ENCODE data around the gene FSTL4.

- TF ChIP-seq CTCF (optimal IDR thresholded peaks at IDR 0.05 in 1 of 3, IDR thresholded peaks at IDR 0.05 in 1 of 3, conservative IDR thresholded peaks at IDR 0.05 in 1 of 3; ENCODE audit: extremely low read depth in 1 of 3, insufficient read depth in 2 of 3, low read length in 3 of 3) (no peak), EZH2 (IDR thresholded peaks at IDR 0.05; ENCODE audit: low read length) (no peak)
These were observed 150.4 kb downstream of the FSTL4 start for GRCh38 chr5:133461796-133462516.

Data from keratinocyte (primary cell).